Uterus (tissue), 2 donors: ENCODE data around the gene TEKT4.
"Not testable (repeated sequence)": the region's sequence is repeated elsewhere in the genome, so short reads cannot be mapped to it uniquely, and the experiment has no call there.

ENCODE experiments used
- CTCF ChIP-seq, 4 experiments: fragments of 200-600 bp in 2 of 4; fragments of 450-650 bp in 2 of 4; sonication (generic) in 2 of 4; IDR thresholded peaks; one replicate each; pipeline ENCODE4 v1.5.1; 2016 to 2019; ENCODE audit warnings: antibody characterized with exemption in 4 of 4, mild to moderate bottlenecking in 2 of 4, moderate library complexity in 1 of 4
- POLR2A ChIP-seq, 2 donors: fragments of 450-650 bp; IDR thresholded peaks; one replicate each; pipeline ENCODE4 v1.6.1; 2016; ENCODE audit warnings: antibody characterized with exemption in 2 of 2, mild to moderate bottlenecking in 1 of 2, moderate library complexity in 1 of 2

DNA sequence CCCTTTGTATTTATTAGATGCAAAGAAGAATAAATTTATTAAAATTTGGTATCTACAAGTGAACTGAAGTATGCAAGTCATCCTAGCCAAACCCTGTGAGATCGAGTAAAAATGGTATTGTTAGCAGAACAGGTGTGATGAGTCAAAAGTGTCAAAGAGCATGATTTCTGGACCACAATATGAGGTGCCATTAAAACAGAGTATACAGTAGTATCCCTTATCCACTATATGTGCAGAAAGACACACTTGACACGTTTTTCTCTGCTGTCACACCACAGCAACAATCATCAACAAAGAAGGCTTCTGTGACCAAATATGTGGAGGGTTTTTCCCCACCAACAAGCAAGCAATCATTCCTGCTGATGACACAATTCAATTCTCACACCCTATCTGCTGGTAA is 32.0 kb upstream of the TEKT4 start:
- TF ChIP-seq CTCF, POLR2A (IDR thresholded peaks at IDR 0.05): not testable (repeated sequence)
